Skeletal muscle tissue (tissue), 4 donors: ENCODE data around the gene CLCN4. TPM values are rescaled to one million over a fixed set of nuclear protein-coding genes. Genes with fewer than 3 reads are reported as not detected.

Experiments
- H3K27ac ChIP-seq: one replicate; pipeline ENCODE4 v1.7.0; 2013; ENCODE audit warnings: mild to moderate bottlenecking, low read depth, low read length, inconsistent platforms
- H3K27me3 ChIP-seq, 3 donors: one replicate each; pipeline ENCODE4 v1.7.0; 2013; ENCODE audit warnings: low read length in 3 of 3; ENCODE audit not compliant: control insufficient read depth in 3 of 3, insufficient read depth in 3 of 3
- H3K36me3 ChIP-seq, 3 donors: one replicate each; pipeline ENCODE4 v1.7.0; 2013; ENCODE audit warnings: low read length in 3 of 3; ENCODE audit not compliant: control insufficient read depth in 3 of 3, insufficient read depth in 3 of 3
- H3K4me1 ChIP-seq, 3 donors: one replicate each; pipeline ENCODE4 v1.7.0; 2013; ENCODE audit warnings: low read length in 3 of 3, mild to moderate bottlenecking in 3 of 3; ENCODE audit not compliant: control insufficient read depth in 3 of 3, insufficient read depth in 3 of 3
- H3K4me3 ChIP-seq, 3 donors: one replicate each; pipeline ENCODE4 v1.7.0; 2013; ENCODE audit warnings: low read length in 3 of 3
- H3K9ac ChIP-seq, 3 donors: one replicate each; pipeline ENCODE4 v1.7.0; 2013; ENCODE audit warnings: low read length in 3 of 3, mild to moderate bottlenecking in 3 of 3, moderate library complexity in 2 of 3, low read depth in 1 of 3
- H3K9me3 ChIP-seq, 3 donors: one replicate each; pipeline ENCODE4 v1.7.0; 2013; ENCODE audit warnings: low read length in 3 of 3; ENCODE audit not compliant: control insufficient read depth in 3 of 3
- total RNA-seq: library from RNA; depleted of rRNA; stranded (reverse); fragments of >200 nt; gene quantifications from one replicate; pipeline ENCODE4 v1.2.3, GENCODE V29; 2014
- donor health status: Osteomylitis.

CLCN4 gene
- total RNA-seq, 1 donor from 2014 or later, result 15.7 TPM

- no peak overlapping the region for H3K4me3 ChIP-seq
- peaks cover 0 to 4% (median 0%) of the 10 kb centered on the region in 3 donors for H3K27me3 ChIP-seq
- no peaks in the 10 kb centered on the region for H3K36me3 ChIP-seq
- no peak overlapping the region for H3K27ac ChIP-seq
- peaks cover 0 to 2% (median 0%) of the 10 kb centered on the region in 3 donors for H3K9me3 ChIP-seq
- peaks cover 17 to 31% (median 29%) of the 10 kb centered on the region in 3 donors for H3K4me1 ChIP-seq
- H3K9ac ChIP-seq, result no peak overlapping the region
Measured at GRCh38 chrX:10163031-10163430, 6.3 kb downstream of the CLCN4 start.

DNA sequence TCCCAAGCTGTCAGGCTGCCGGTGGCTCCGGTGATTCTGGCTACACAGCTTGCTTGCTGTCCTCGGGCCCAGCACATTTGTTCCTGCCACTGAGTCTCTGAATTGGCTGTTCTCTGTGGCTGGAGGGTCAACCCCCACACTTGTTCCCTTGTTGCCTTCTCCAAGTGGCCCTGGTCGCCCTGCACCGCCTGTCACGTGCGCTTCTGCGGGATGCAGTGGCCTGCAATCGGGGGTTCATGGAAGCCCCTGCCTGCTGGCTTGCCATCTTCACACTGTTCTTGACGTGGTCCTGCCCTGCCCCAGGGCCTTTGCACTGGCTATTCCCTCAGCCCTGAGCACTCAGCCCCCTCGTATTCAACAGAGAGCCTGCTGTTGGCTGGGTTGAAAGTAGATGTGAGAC is 8.1 kb downstream of the CLCN4 start:
- Histone ChIP-seq H3K27ac (no peak overlapping the region), H3K9ac (no peak overlapping the region), H3K36me3 (no peaks in the 10 kb centered on the region), H3K4me3 (no peak overlapping the region), H3K27me3 (peaks cover 0 to 4% (median 0%) of the 10 kb centered on the region in 3 donors), H3K4me1 (peaks cover 18 to 35% (median 29%) of the 10 kb centered on the region in 3 donors), H3K9me3 (peaks cover 0 to 2% (median 0%) of the 10 kb centered on the region in 3 donors)

- Histone ChIP-seq H3K27ac (no peak overlapping the region), H3K4me1 (peaks cover 11 to 28% (median 23%) of the 10 kb centered on the region in 3 donors), H3K36me3 (no peaks in the 10 kb centered on the region), H3K27me3 (peaks cover 0 to 4% (median 0%) of the 10 kb centered on the region in 3 donors), H3K9ac (no peak overlapping the region), H3K9me3 (no peaks in the 10 kb centered on the region), H3K4me3 (no peak overlapping the region)
Measured at GRCh38 chrX:10165580-10166247, 8.9 kb downstream of the CLCN4 start.

GRCh38 chrX:10166248-10166716 is 9.5 kb downstream of the CLCN4 start:
- H3K9me3 ChIP-seq, result no peaks in the 10 kb centered on the region
- H3K27ac ChIP-seq, result no peak overlapping the region
- H3K27me3 ChIP-seq, result peaks cover 0 to under 1% (median 0%) of the 10 kb centered on the region in 3 donors
- no peak overlapping the region for H3K9ac ChIP-seq
- H3K4me1 ChIP-seq, result peaks cover 9 to 26% (median 20%) of the 10 kb centered on the region in 3 donors
- H3K4me3 ChIP-seq, result no peak overlapping the region
- no peaks in the 10 kb centered on the region for H3K36me3 ChIP-seq

DNA sequence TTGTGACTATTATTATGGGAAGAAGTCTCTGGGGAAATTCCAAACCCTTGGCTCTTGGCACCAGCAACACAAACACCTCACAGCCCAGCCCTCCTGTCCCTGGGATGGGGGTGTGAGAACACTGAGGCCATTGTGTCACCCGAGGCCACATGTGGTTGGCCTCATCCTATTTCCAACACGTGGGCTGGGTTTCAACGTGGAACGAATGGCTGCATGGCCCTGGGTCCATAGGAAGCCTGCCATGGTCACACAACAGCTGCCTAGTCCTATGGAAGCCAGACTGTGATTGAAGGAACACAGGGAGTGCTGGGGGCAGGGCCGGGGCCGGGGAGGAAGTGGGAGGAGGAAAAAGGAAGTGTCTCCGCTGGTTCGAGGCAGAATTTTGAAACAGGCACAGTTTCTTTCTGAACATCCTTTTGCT is 10.0 kb downstream of the CLCN4 start:
- H3K9me3 ChIP-seq, result no peaks in the 10 kb centered on the region
- H3K9ac ChIP-seq, result no peak overlapping the region
- H3K27ac ChIP-seq, result no peak overlapping the region
- no peaks in the 10 kb centered on the region for H3K27me3 ChIP-seq
- H3K4me1 ChIP-seq, result peaks cover 9 to 28% (median 25%) of the 10 kb centered on the region in 3 donors
- H3K4me3 ChIP-seq, result no peak overlapping the region
- no peaks in the 10 kb centered on the region for H3K36me3 ChIP-seq

GRCh38 chrX:10167573-10167972 is 10.8 kb downstream of the CLCN4 start:
- Histone ChIP-seq H3K4me3 (no peak overlapping the region), H3K27ac (no peak overlapping the region), H3K36me3 (no peaks in the 10 kb centered on the region), H3K4me1 (peaks cover 9 to 31% (median 31%) of the 10 kb centered on the region in 3 donors), H3K9ac (no peak overlapping the region), H3K9me3 (no peaks in the 10 kb centered on the region), H3K27me3 (no peaks in the 10 kb centered on the region)

DNA sequence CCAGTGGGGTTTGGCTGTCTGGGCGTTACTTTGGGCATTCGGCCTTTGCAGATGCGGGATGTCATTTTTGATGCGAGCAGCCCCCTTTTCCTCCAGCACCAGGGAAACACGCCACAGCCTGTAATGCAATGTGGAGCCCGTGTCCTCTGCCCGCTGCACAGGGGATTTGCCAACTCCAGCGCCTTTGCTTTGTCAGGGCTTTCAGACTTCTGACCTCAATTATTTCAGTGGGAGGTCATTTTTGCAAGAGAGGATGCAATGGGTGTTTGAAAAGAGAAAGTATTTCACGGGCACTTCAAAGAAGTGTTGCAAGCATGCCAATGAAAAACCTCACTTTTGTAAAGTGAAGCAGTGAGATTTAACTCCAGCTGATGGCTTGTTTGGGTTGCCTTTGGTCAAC is 11.5 kb downstream of the CLCN4 start:
- no peak overlapping the region for H3K9ac ChIP-seq
- no peak overlapping the region for H3K27ac ChIP-seq
- peaks cover 9 to 37% (median 37%) of the 10 kb centered on the region in 3 donors for H3K4me1 ChIP-seq
- no peaks in the 10 kb centered on the region for H3K9me3 ChIP-seq
- no peak overlapping the region for H3K4me3 ChIP-seq
- no peaks in the 10 kb centered on the region for H3K36me3 ChIP-seq
- no peaks in the 10 kb centered on the region for H3K27me3 ChIP-seq

- no peaks in the 10 kb centered on the region for H3K9me3 ChIP-seq
- no peak overlapping the region for H3K27ac ChIP-seq
Measured at GRCh38 chrX:10169175-10169574, 12.4 kb downstream of the CLCN4 start.

DNA sequence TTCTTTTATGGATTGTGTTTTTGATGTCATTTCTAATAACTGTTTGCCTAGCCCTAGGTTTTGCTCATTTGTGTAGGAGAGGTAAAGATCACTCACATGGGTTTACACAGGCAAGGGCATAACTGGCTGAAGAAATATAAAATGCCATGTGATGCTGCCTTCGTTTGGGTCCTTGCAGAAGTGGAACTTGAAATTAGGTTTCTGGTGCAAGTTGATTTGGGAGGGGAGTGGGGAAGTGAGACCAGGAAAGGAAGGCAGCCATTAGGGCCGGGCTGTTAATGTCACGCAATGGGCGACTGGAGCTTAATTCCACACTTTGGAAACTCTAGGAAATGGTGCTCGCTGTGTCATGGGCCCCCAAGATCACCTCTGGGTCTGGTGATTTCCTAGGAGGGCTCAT is 14.5 kb downstream of the CLCN4 start:
- H3K9me3 ChIP-seq, result no peaks in the 10 kb centered on the region
- no peak overlapping the region for H3K4me3 ChIP-seq
- H3K36me3 ChIP-seq, result no peaks in the 10 kb centered on the region
- H3K27ac ChIP-seq, result no peak overlapping the region
- H3K27me3 ChIP-seq, result peaks cover 0 to 4% (median 0%) of the 10 kb centered on the region in 3 donors
- H3K4me1 ChIP-seq, result peaks cover 25 to 53% (median 50%) of the 10 kb centered on the region in 3 donors
- no peak overlapping the region for H3K9ac ChIP-seq

More at GRCh38 chrX:10169175-10169574, 12.4 kb downstream of the CLCN4 start:
- Histone ChIP-seq H3K36me3 (no peaks in the 10 kb centered on the region), H3K27me3 (peaks cover 0 to 4% (median 0%) of the 10 kb centered on the region in 3 donors), H3K9ac (no peak overlapping the region), H3K4me3 (no peak overlapping the region), H3K4me1 (peaks cover 15 to 46% (median 46%) of the 10 kb centered on the region in 3 donors)

DNA sequence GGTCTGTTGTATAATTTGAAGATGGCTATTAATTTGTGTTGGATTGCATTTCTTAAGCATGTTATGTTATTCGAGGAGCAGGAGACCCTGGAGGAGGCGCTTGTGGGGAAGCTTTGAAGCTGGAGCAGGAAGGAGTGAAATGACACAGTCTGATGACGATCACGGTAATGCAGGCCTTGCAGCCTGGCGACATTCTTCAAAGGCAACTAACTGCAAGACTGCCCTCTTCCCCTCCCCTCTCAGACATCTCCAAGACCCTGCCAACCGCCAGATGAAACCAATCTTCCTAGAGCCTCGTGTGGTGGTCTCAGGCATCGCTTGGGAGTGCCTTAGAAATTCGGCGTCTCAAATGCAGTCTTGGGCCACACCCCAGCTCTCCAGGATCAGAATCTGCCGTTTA is 16.1 kb downstream of the CLCN4 start:
- Histone ChIP-seq H3K4me3 (peak overlapping the region in 1 of 3 donors; percentile 35), H3K36me3 (no peaks in the 10 kb centered on the region), H3K4me1 (peaks cover 28 to 52% (median 47%) of the 10 kb centered on the region in 3 donors), H3K27ac (peak overlapping the region; percentile 78), H3K9me3 (no peaks in the 10 kb centered on the region), H3K9ac (no peak overlapping the region), H3K27me3 (peaks cover 0 to 8% (median 0%) of the 10 kb centered on the region in 3 donors)
